HCT116 (cell line): ENCODE measurements around the gene ECEL1. TPM values are rescaled to one million over a fixed set of nuclear protein-coding genes. Genes with fewer than 3 reads are reported as not detected.

Experiments used
- ATAC-seq: fragments of 200-7000 bp; cut with Tn5 transposase; 2 replicates; pipeline ENCODE4 v1.9.1; 2020; ENCODE audit warnings: mild to moderate bottlenecking, moderate library complexity
- BruUV-seq: library from RNA; stranded (reverse); fragments of 400-500 nt; replicated peaks from 2 replicates; lab custom pipeline; 2021; lab: Mats Ljungman, UMichigan
- CTCF ChIA-PET: fragments of 300-600 bp; sonication (Branson Sonifier 250); formaldehyde crosslinking; loops from one replicate; lab custom pipeline; 2021; ENCODE audit warnings: antibody characterized with exemption; lab: Charles Lee
- POLR2A ChIA-PET: fragments of 300-600, 350-600 bp; sonication (Branson Sonifier 250); formaldehyde crosslinking; loops from one replicate; lab custom pipeline; 2021; ENCODE audit warnings: antibody characterized with exemption; lab: Charles Lee
- RAD21 ChIA-PET, 2 experiments: fragments of 300-600 bp; sonication (Branson Sonifier 250); formaldehyde crosslinking; loops; one replicate each; lab custom pipeline; 2023; ENCODE audit warnings: low total read pairs in 2 of 2; ENCODE audit not compliant: uncharacterized antibody in 2 of 2, unreplicated experiment in 2 of 2, low non-redundant PET in 1 of 2; lab: Charles Lee
- DNase-seq: peaks from one replicate; pipeline ENCODE4 v3.0.0-alpha.2; 2010; ENCODE audit warnings: low read depth, low spot score
- H2AFZ ChIP-seq: fragments of 200-600 bp; shearing (Covaris generic), sonication (generic); 2 replicates; pipeline ENCODE4 v1.6.1; 2017; ENCODE audit warnings: low read depth, mixed run types, mixed read lengths, antibody characterized with exemption, low read length; ENCODE audit not compliant: poor library complexity, severe bottlenecking
- H3K27ac ChIP-seq: 2 replicates; pipeline ENCODE4 v1.5.1; 2012; ENCODE audit warnings: low read depth, low read length
- H3K27me3 ChIP-seq: fragments of 200-600 bp; sonication (generic); 2 replicates; pipeline ENCODE4 v1.6.1; 2016; ENCODE audit warnings: mixed run types, low read length, mixed read lengths; ENCODE audit not compliant: insufficient read depth
- H3K36me3 ChIP-seq, 2 experiments: fragments of 200-500 bp in 1 of 2; fragments of 200-600 bp in 1 of 2; sonication (Bioruptor generic) in 1 of 2; sonication (generic) in 1 of 2; 2 replicates each; pipeline versions ENCODE4 v1.5.1 to v1.6.1; 2014 to 2016; ENCODE audit warnings: low read length in 2 of 2, inconsistent platforms in 1 of 2, mixed read lengths in 1 of 2, mixed run types in 1 of 2; ENCODE audit not compliant: insufficient read depth in 2 of 2, control insufficient read depth in 1 of 2
- H3K4me1 ChIP-seq, 2 experiments: fragments of 200-600 bp in 1 of 2; sonication (generic) in 1 of 2; 2 replicates each; pipeline versions ENCODE4 v1.5.1 to v1.6.1; 2012 to 2017; ENCODE audit warnings: low read length in 2 of 2, inconsistent platforms in 1 of 2, mild to moderate bottlenecking in 1 of 2, mixed read lengths in 1 of 2, mixed run types in 1 of 2, moderate library complexity in 1 of 2; ENCODE audit not compliant: insufficient read depth in 2 of 2, control insufficient read depth in 1 of 2
- H3K4me2 ChIP-seq: fragments of 200-600 bp; sonication (generic); 2 replicates; pipeline ENCODE4 v1.6.1; 2017; ENCODE audit warnings: mixed run types, low read length, mixed read lengths
- H3K4me3 ChIP-seq, 2 experiments: fragments of 200-600 bp in 1 of 2; sonication (generic) in 1 of 2; replicated peaks in 1 of 2; 2 replicates each; pipeline ENCODE4 v1.5.1; 2011 to 2016; ENCODE audit warnings: low read length in 2 of 2, control low read depth in 1 of 2, low read depth in 1 of 2, mild to moderate bottlenecking in 1 of 2, mixed read lengths in 1 of 2, mixed run types in 1 of 2
- H3K79me2 ChIP-seq: fragments of 200-600 bp; sonication (generic); 2 replicates; pipeline ENCODE4 v1.6.1; 2017; ENCODE audit warnings: mild to moderate bottlenecking, mixed run types, low read length, moderate library complexity, mixed read lengths; ENCODE audit not compliant: insufficient read depth
- H3K9ac ChIP-seq: fragments of 200-600 bp; sonication (generic); 2 replicates; pipeline ENCODE4 v1.6.1; 2016; ENCODE audit warnings: low read length, mixed read lengths
- H3K9me2 ChIP-seq: fragments of 200-600 bp; sonication (generic), shearing (Covaris generic); 2 replicates; pipeline ENCODE4 v1.6.1; 2017; ENCODE audit warnings: mixed run types, mild to moderate bottlenecking, moderate library complexity; ENCODE audit not compliant: insufficient read depth
- H3K9me3 ChIP-seq, 2 experiments: fragments of 200-500 bp in 1 of 2; fragments of 200-600 bp in 1 of 2; sonication (Bioruptor generic) in 1 of 2; sonication (generic) in 1 of 2; 2 replicates each; pipeline ENCODE4 v1.6.1; 2014 to 2017; ENCODE audit warnings: low read length in 2 of 2, mixed read lengths in 2 of 2, inconsistent platforms in 1 of 2, low read depth in 1 of 2, mild to moderate bottlenecking in 1 of 2, mixed run types in 1 of 2, moderate library complexity in 1 of 2; ENCODE audit not compliant: control insufficient read depth in 1 of 2, insufficient read depth in 1 of 2
- H4K20me1 ChIP-seq: fragments of 200-600 bp; sonication (generic), shearing (Covaris generic); 2 replicates; pipeline ENCODE4 v1.6.1; 2017; ENCODE audit warnings: mixed run types, mild to moderate bottlenecking, moderate library complexity; ENCODE audit not compliant: insufficient read depth
- CBX3 ChIP-seq: IDR thresholded peaks from 2 replicates; pipeline ENCODE4 v1.6.1; 2012; ENCODE audit warnings: low read depth
- CEBPB ChIP-seq: IDR thresholded peaks from 2 replicates; pipeline ENCODE4 v1.6.1; 2012; ENCODE audit warnings: low read depth
- EGR1 ChIP-seq: IDR thresholded peaks from 2 replicates; pipeline ENCODE4 v1.6.1; 2012; ENCODE audit warnings: low read depth
- ELF1 ChIP-seq: IDR thresholded peaks from 2 replicates; pipeline ENCODE4 v1.6.1; 2012; ENCODE audit warnings: low read depth, borderline replicate concordance
- EZH2 ChIP-seq: fragments of 200-600 bp; sonication (generic); IDR thresholded peaks from 2 replicates; pipeline ENCODE4 v1.6.1; 2017; ENCODE audit warnings: antibody characterized with exemption, mixed run types
- EZH2phosphoT487 ChIP-seq: fragments of 200-600 bp; IDR thresholded peaks from 2 replicates; pipeline ENCODE4 v1.6.1; 2018; ENCODE audit warnings: antibody characterized with exemption, borderline replicate concordance
- JUND ChIP-seq: IDR thresholded peaks from 2 replicates; pipeline ENCODE4 v1.6.1; 2012
- MAX ChIP-seq: IDR thresholded peaks from 2 replicates; pipeline ENCODE4 v1.6.1; 2012
- POLR2A ChIP-seq: IDR thresholded peaks from 2 replicates; pipeline ENCODE4 v1.7.0; 2011; ENCODE audit warnings: borderline replicate concordance; ENCODE audit not compliant: insufficient read depth, insufficient read length; ENCODE audit errors: extremely low read depth
- REST ChIP-seq: IDR thresholded peaks from 2 replicates; pipeline ENCODE4 v1.6.1; 2012; ENCODE audit warnings: low read depth
- SRF ChIP-seq: IDR thresholded peaks from 2 replicates; pipeline ENCODE4 v1.6.1; 2012; ENCODE audit warnings: low read depth
- TCF7L2 ChIP-seq: IDR thresholded peaks from 2 replicates; pipeline ENCODE4 v1.7.0; 2011; ENCODE audit warnings: borderline replicate concordance, inconsistent platforms; ENCODE audit not compliant: insufficient read depth, insufficient read length; ENCODE audit errors: extremely low read depth
- YY1 ChIP-seq: IDR thresholded peaks from 2 replicates; pipeline ENCODE4 v1.6.1; 2011; ENCODE audit warnings: low read length, low read depth, moderate library complexity, mild to moderate bottlenecking; ENCODE audit not compliant: insufficient replicate concordance; ENCODE audit errors: extremely low read depth
- ZBTB33 ChIP-seq: IDR thresholded peaks from 2 replicates; pipeline ENCODE4 v1.6.1; 2011; ENCODE audit warnings: mild to moderate bottlenecking, low read length, moderate library complexity; ENCODE audit not compliant: insufficient replicate concordance; ENCODE audit errors: extremely low read depth
- ZFX ChIP-seq: fragments of 450-650 bp; IDR thresholded peaks from 2 replicates; pipeline ENCODE4 v1.6.1; 2017
- intact Hi-C: fragments of 100-400 bp; cut with micrococcal nuclease; formaldehyde crosslinking; loops from 2 replicates; pipeline ENCODE4 v1.10.0; 2022
- total RNA-seq: library from RNA; stranded (reverse); gene quantifications from one replicate; pipeline ENCODE4 v1.2.1, GENCODE V29; 2021; ENCODE audit not compliant: unreplicated experiment

ECEL1 gene
- total RNA-seq, 1 experiment from 2014 or later = not detected

GRCh38 chr2:232460171-232460570 lies 27.5 kb downstream of the ECEL1 start:
- BruUV-seq = no TSS peak
- H4K20me1 ChIP-seq = no peaks in the 10 kb centered on the region
- POLR2A ChIA-PET = no interaction called here
- no peak overlapping the region for H3K4me3 ChIP-seq
- H3K79me2 ChIP-seq = no peaks in the 10 kb centered on the region
- TF ChIP-seq SRF (no peak), CEBPB (no peak), JUND (no peak), CBX3 (no peak), MAX (no peak), ELF1 (no peak), EZH2phosphoT487 (no peak), EGR1 (no peak), POLR2A (no peak), TCF7L2 (no peak)
- no peak overlapping the region for H3K4me2 ChIP-seq
- RAD21 ChIA-PET = no interaction called here
- H3K27ac ChIP-seq = no peak overlapping the region
- H3K9ac ChIP-seq = no peak overlapping the region
- no peak overlapping the region for H2AFZ ChIP-seq
- intact Hi-C loops = no loop called here
- no peaks in the 10 kb centered on the region; the same call in 1 of the 2 replicates for H3K27me3 ChIP-seq
- no peaks in the 10 kb centered on the region for H3K9me3 ChIP-seq
- DNase-seq (no peak), ATAC-seq (no peak)
- no peaks in the 10 kb centered on the region for H3K36me3 ChIP-seq
- CTCF ChIA-PET = no interaction called here
- no peaks in the 10 kb centered on the region for H3K4me1 ChIP-seq
- no peaks in the 10 kb centered on the region for H3K9me2 ChIP-seq

- H2AFZ ChIP-seq = no peak overlapping the region
- no peak overlapping the region for H3K4me2 ChIP-seq
- no peak for TF ChIP-seq EZH2phosphoT487
- no peak for TF ChIP-seq CEBPB
- TF ChIP-seq ZBTB33 = no peak
- no peak for TF ChIP-seq REST
- TF ChIP-seq SRF = no peak
- TF ChIP-seq CBX3 = no peak
- TF ChIP-seq EZH2 = no peak
- no peak for TF ChIP-seq YY1
- no peak for TF ChIP-seq ZFX
- no peak for TF ChIP-seq JUND
- H3K9ac ChIP-seq = no peak overlapping the region
- no TSS peak for BruUV-seq
- CTCF ChIA-PET = no interaction called here
- RAD21 ChIA-PET = no interaction called here
- no peaks in the 10 kb centered on the region for H3K79me2 ChIP-seq
- DNase-seq = no peak
- no peak for ATAC-seq
- no peaks in the 10 kb centered on the region for H3K9me3 ChIP-seq
- H3K27ac ChIP-seq = no peak overlapping the region
- H4K20me1 ChIP-seq = no peaks in the 10 kb centered on the region
- no peak overlapping the region for H3K4me3 ChIP-seq
- POLR2A ChIA-PET = no interaction called here
- no peaks in the 10 kb centered on the region for H3K4me1 ChIP-seq
- no peaks in the 10 kb centered on the region for H3K9me2 ChIP-seq
- intact Hi-C loops = no loop called here
- no peaks in the 10 kb centered on the region for H3K36me3 ChIP-seq
- H3K27me3 ChIP-seq = no peaks in the 10 kb centered on the region; the same call in 1 of the 2 replicates
These were observed 28.1 kb downstream of the ECEL1 start for GRCh38 chr2:232459419-232460035.
